Transverse colon (tissue), 3 donors: ENCODE results near the gene FAR2.

ENCODE experiments used
- POLR2A ChIP-seq: fragments of 450-650 bp; IDR thresholded peaks from one replicate; pipeline ENCODE4 v1.6.1; 2016; ENCODE audit warnings: antibody characterized with exemption, mild to moderate bottlenecking, moderate library complexity
- TF ChIP-seq, protein P1 (sequence below), 5 experiments: fragments of 200-600 bp in 3 of 5; fragments of 450-650 bp in 2 of 5; sonication (generic) in 3 of 5; IDR thresholded peaks; 1 replicate in 2 of 5; 2 replicates in 3 of 5; pipeline ENCODE4 v1.5.1; 2016 to 2017; ENCODE audit warnings: antibody characterized with exemption in 5 of 5, inconsistent platforms in 3 of 5, mild to moderate bottlenecking in 2 of 5, moderate library complexity in 1 of 5

DNA sequence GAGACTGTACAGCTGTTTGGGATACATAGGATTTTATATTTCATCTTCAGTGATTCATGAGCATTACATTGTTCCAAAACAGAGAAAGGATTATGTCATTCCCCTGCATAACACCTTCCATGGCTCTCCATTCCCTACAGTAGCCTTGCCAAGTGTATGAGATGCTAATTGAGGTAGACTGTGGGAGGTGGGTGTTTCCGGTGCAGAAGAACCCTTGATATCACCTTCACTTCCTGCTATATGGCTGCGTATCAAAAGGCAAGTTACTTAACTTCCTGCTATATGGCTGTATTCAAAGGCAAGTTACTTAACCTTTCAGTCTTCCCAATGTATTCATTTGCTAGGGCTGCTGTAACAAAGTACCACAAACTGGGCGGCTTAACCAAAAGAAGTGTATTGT lies 11.2 kb downstream of the FAR2 start:
- no peak for TF ChIP-seq POLR2A
- TF ChIP-seq, protein P1, sequence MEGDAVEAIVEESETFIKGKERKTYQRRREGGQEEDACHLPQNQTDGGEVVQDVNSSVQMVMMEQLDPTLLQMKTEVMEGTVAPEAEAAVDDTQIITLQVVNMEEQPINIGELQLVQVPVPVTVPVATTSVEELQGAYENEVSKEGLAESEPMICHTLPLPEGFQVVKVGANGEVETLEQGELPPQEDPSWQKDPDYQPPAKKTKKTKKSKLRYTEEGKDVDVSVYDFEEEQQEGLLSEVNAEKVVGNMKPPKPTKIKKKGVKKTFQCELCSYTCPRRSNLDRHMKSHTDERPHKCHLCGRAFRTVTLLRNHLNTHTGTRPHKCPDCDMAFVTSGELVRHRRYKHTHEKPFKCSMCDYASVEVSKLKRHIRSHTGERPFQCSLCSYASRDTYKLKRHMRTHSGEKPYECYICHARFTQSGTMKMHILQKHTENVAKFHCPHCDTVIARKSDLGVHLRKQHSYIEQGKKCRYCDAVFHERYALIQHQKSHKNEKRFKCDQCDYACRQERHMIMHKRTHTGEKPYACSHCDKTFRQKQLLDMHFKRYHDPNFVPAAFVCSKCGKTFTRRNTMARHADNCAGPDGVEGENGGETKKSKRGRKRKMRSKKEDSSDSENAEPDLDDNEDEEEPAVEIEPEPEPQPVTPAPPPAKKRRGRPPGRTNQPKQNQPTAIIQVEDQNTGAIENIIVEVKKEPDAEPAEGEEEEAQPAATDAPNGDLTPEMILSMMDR (IDR thresholded peaks at IDR 0.05), result no peak
